ENCODE measurements around the gene EMC9. TPM values are rescaled to one million over a fixed set of nuclear protein-coding genes. Genes with fewer than 3 reads are reported as not detected.

EMC9 gene
- total RNA-seq, 4 donors from 2014 or later = 8.8 to 14.4 (median 12.2) TPM

GRCh38 chr14:24093901-24094840 is 47.2 kb downstream of the EMC9 start, which contains the start of gene PCK2:
Gene PCK2 (plus strand): TSS chr14:24094311. CDS start chr14:24094406, 95 bp downstream.
- no peaks in the 10 kb centered on the region for H3K27me3 ChIP-seq

GRCh38 chr14:24093207-24093900 is 48.0 kb downstream of the EMC9 start:
- DNase-seq (ENCODE audit: extremely low spot score) = no peak
- intact Hi-C loops (cut with DNase I) = no loop called here
- H3K27me3 ChIP-seq = no peaks in the 10 kb centered on the region
- peak overlapping the region; percentile 92 to 98 (median 93) for H3K4me3 ChIP-seq
- H3K27ac ChIP-seq (replicated peaks in 1 of 4) = peak overlapping the region; percentile 94 to 96 (median 95)
- H3K4me1 ChIP-seq = peaks cover 20 to 29% (median 25%) of the 10 kb centered on the region in 4 donors
- no peaks in the 10 kb centered on the region for H3K9me3 ChIP-seq
- peaks cover 2 to 5% (median 4%) of the 10 kb centered on the region in 4 donors for H3K36me3 ChIP-seq
- TF ChIP-seq POLR2AphosphoS5 (IDR thresholded peaks at IDR 0.05) (no peak), POLR2A (IDR thresholded peaks at IDR 0.05; ENCODE audit: low read depth) (no peak), EP300 (IDR thresholded peaks at IDR 0.05) (no peak), CTCF (IDR thresholded peaks at IDR 0.05) (no peak)
- 84% methylated on average over 19 of the region's 19 CpGs for WGBS

More at GRCh38 chr14:24093901-24094840, 47.2 kb downstream of the EMC9 start, which contains the start of gene PCK2:
- Histone ChIP-seq H3K4me3 (peak within 1 kb of the TSS; percentile 92 to 98 (median 93)), H3K4me1 (peaks cover 20 to 29% (median 25%) of the 10 kb centered on the region in 4 donors), H3K9me3 (no peaks in the 10 kb centered on the region), H3K27ac (replicated peaks in 1 of 4) (peak within 1 kb of the TSS; percentile 94 to 96 (median 95)), H3K36me3 (peaks cover 5 to 13% (median 10%) of the 10 kb centered on the region in 4 donors)
- intact Hi-C loops (cut with DNase I) = no loop called here
- DNase-seq (ENCODE audit: extremely low spot score) = peak; percentile 98
- TF ChIP-seq CTCF (IDR thresholded peaks at IDR 0.05) = peak in 1 of 3 experiments; percentile 28
- no peak for TF ChIP-seq EP300 (IDR thresholded peaks at IDR 0.05)
- TF ChIP-seq POLR2A (IDR thresholded peaks at IDR 0.05; ENCODE audit: low read depth) = peak; percentile 37
- TF ChIP-seq POLR2AphosphoS5 (IDR thresholded peaks at IDR 0.05) = peak; percentile 7 to 75
- 1% methylated on average over 25 of the region's 68 CpGs for WGBS

- no peaks in the 10 kb centered on the region for H3K9me3 ChIP-seq
- no peak overlapping the region for H3K4me3 ChIP-seq
- no peaks in the 10 kb centered on the region for H3K36me3 ChIP-seq
- intact Hi-C loops (cut with DNase I) = no loop called here
- H3K27me3 ChIP-seq = no peaks in the 10 kb centered on the region
- peaks cover 20 to 29% (median 25%) of the 10 kb centered on the region in 4 donors for H3K4me1 ChIP-seq
- no peak for DNase-seq (ENCODE audit: extremely low spot score)
- WGBS = 95% methylated on average over 4 of the region's 4 CpGs
- no peak for TF ChIP-seq POLR2AphosphoS5 (IDR thresholded peaks at IDR 0.05)
- no peak for TF ChIP-seq POLR2A (IDR thresholded peaks at IDR 0.05; ENCODE audit: low read depth)
- no peak for TF ChIP-seq CTCF (IDR thresholded peaks at IDR 0.05)
- TF ChIP-seq EP300 (IDR thresholded peaks at IDR 0.05) = no peak
- H3K27ac ChIP-seq (replicated peaks in 1 of 4) = peak overlapping the region; percentile 94 to 96 (median 95)
These were observed 48.7 kb downstream of the EMC9 start for GRCh38 chr14:24092505-24093206.

- Histone ChIP-seq H3K4me1 (peaks cover 20 to 29% (median 25%) of the 10 kb centered on the region in 4 donors), H3K4me3 (no peak overlapping the region), H3K9me3 (no peaks in the 10 kb centered on the region), H3K36me3 (no peaks in the 10 kb centered on the region), H3K27ac (replicated peaks in 1 of 4) (no peak overlapping the region), H3K27me3 (no peaks in the 10 kb centered on the region)
- TF ChIP-seq POLR2A (IDR thresholded peaks at IDR 0.05; ENCODE audit: low read depth) (no peak), EP300 (IDR thresholded peaks at IDR 0.05) (no peak), CTCF (IDR thresholded peaks at IDR 0.05) (no peak), POLR2AphosphoS5 (IDR thresholded peaks at IDR 0.05) (no peak)
- DNase-seq (ENCODE audit: extremely low spot score) = no peak
- intact Hi-C loops (cut with DNase I) = no loop called here
These were observed 49.3 kb downstream of the EMC9 start for GRCh38 chr14:24092110-24092504.
